SJCRH30 (cell line): Measurements from ENCODE around the gene F2R. TPM values are rescaled to one million over a fixed set of nuclear protein-coding genes. Genes with fewer than 3 reads are reported as not detected.

Experiments
- DNase-seq, 2 experiments: peaks; one replicate each; pipeline ENCODE4 v3.0.0-alpha.2; 2015 to 2020
- H3K27ac ChIP-seq: fragments of 250-450 bp; sonication (Bioruptor Pico); 2 replicates; pipeline ENCODE4 v1.5.1; 2020; ENCODE audit warnings: mild to moderate bottlenecking, moderate library complexity
- H3K27me3 ChIP-seq: fragments of 250-450 bp; sonication (Bioruptor Pico); 2 replicates; pipeline ENCODE4 v1.5.1; 2020; ENCODE audit warnings: mild to moderate bottlenecking, moderate library complexity
- H3K36me3 ChIP-seq: fragments of 250-450 bp; sonication (Bioruptor Pico); 2 replicates; pipeline ENCODE4 v1.5.1; 2020; ENCODE audit warnings: mild to moderate bottlenecking, moderate library complexity
- H3K4me1 ChIP-seq: fragments of 250-450 bp; sonication (Bioruptor Pico); 2 replicates; pipeline ENCODE4 v1.5.1; 2020; ENCODE audit warnings: mild to moderate bottlenecking, moderate library complexity
- H3K4me3 ChIP-seq: fragments of 250-450 bp; sonication (Bioruptor Pico); 2 replicates; pipeline ENCODE4 v1.5.1; 2020; ENCODE audit warnings: mild to moderate bottlenecking, moderate library complexity
- H3K9me3 ChIP-seq: fragments of 250-450 bp; sonication (Bioruptor Pico); replicated peaks from 2 replicates; pipeline ENCODE4 v1.5.1; 2020; ENCODE audit warnings: mild to moderate bottlenecking, moderate library complexity
- total RNA-seq: library from RNA; depleted of rRNA; stranded (reverse); fragments of >200 nt; shearing (Covaris generic); gene quantifications from 2 replicates; pipeline ENCODE4 v1.2.3, GENCODE V29; 2014

F2R gene
- total RNA-seq, 1 experiment from 2014 or later: 99.3 TPM

DNA sequence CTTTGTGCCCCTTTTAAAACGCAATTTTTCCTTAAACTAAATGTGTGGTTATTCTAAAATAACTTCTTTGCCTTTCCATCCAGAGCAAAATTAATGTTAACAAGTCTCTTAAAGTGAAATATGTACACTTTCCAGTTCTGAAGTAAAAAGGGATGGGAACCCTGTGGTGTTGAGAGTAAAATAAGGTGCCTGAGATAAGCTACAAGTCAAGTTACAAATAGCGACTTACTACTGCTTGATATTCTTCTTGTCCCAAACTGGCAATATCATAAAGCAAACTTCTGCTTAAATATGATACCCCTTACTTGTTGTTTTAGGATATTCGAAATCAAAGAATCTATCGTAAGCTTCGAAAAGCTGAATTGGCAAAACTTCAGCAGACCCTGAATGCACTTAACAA lies 18.3 kb upstream of the F2R start:
- no peaks in the 10 kb centered on the region for H3K27me3 ChIP-seq
- H3K9me3 ChIP-seq: no peaks in the 10 kb centered on the region
- H3K27ac ChIP-seq: no peak overlapping the region
- DNase-seq: no peak
- no peak overlapping the region for H3K4me3 ChIP-seq
- H3K4me1 ChIP-seq: peaks cover 73% of the 10 kb centered on the region
- no peaks in the 10 kb centered on the region for H3K36me3 ChIP-seq

DNA sequence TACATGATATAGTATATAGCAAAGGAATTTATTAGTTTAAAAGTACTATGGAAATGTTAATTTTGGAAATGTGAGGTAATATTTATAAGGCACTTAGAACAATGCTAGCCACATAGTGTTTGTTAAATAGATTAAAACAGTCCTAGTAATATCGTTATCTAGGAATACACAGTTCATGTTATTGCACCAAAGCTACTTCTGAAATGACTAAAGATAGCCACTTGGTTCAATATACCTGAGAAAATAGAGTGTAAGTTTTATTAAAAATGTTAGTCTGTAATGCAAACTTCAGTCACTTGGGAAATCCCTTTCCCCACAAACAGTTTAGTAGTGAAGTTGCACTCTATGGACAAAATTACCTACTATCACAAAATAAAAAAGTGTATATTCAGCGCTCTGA lies 15.4 kb upstream of the F2R start:
- DNase-seq: no peak
- H3K4me1 ChIP-seq: peaks cover 53% of the 10 kb centered on the region
- H3K9me3 ChIP-seq: no peaks in the 10 kb centered on the region
- H3K27me3 ChIP-seq: no peaks in the 10 kb centered on the region
- peak overlapping the region; percentile 82 for H3K27ac ChIP-seq
- no peak overlapping the region for H3K4me3 ChIP-seq
- H3K36me3 ChIP-seq: no peaks in the 10 kb centered on the region

DNA sequence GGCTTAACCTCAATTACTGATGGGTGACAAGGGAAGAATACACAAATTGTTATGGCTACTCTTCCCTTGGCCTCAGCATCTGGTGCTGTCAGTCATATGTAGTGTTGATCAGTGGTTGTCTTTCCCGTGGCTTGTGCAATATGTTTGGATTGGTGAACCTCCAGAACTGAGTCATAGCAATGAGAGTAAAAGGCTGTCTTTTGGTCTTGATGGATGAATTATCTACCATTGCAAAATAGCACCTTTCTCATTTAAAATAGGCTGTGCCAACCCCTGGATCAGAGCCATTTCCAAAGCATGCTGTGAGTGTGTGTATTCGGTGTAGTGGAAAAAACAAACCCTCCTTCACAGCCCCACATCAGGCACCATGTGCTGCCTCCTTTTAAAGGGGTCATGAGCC lies 14.6 kb upstream of the F2R start:
- peak; percentile 96 to 99 for DNase-seq
- H3K36me3 ChIP-seq: no peaks in the 10 kb centered on the region
- no peak overlapping the region for H3K4me3 ChIP-seq
- peaks cover 46% of the 10 kb centered on the region for H3K4me1 ChIP-seq
- peak overlapping the region; percentile 82 for H3K27ac ChIP-seq
- no peaks in the 10 kb centered on the region for H3K9me3 ChIP-seq
- no peaks in the 10 kb centered on the region for H3K27me3 ChIP-seq

DNA sequence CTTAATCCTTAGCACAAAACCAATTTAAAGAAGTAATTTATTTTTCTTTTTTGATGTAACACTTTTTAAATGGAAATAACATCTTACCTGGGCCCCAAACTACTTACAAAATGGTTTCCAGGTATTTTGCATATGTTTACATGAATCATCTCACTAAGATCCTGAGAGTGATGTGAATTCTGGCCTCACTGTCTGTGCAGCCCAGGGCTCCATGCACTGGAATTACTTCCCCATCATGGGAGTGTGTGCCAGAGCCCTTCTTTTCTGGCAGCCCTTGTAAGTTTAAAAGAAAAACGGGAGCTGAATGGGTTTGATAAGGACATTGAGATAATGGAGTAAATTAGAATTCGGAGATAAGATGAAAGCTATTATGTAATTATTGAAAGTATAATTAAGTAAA lies 12.2 kb upstream of the F2R start:
- Histone ChIP-seq H3K27me3 (no peaks in the 10 kb centered on the region), H3K4me1 (peaks cover 44% of the 10 kb centered on the region)
- no peak for DNase-seq

DNA sequence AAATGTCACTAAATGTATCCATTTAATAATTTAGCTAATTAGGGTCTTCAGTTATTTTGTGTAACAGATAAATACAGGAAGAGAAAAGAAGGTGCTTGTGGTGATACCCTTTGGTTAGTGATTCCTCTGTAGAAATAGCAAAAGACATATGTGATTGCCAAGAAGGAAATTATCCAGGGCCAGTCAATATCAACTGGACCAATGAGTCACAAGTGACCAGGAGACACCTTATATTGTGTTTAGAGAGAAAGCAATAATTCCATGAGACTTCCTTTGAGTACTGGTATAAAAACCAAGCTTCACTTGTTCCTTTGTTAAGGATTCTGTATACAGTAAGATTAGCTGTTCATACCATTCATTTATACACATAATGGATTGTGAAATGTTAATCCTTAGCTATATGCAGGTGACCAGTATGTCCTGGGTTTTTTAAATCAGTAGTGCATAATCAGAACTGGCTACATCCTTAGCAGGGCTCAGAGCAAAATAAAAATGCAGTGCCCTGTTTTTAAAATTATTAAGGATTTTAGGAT lies 11.7 kb upstream of the F2R start:
- Histone ChIP-seq H3K4me3 (no peak overlapping the region), H3K4me1 (peaks cover 49% of the 10 kb centered on the region), H3K27me3 (no peaks in the 10 kb centered on the region), H3K27ac (no peak overlapping the region), H3K36me3 (no peaks in the 10 kb centered on the region), H3K9me3 (no peaks in the 10 kb centered on the region)
- no peak for DNase-seq

More for the DNA sequence above, 12.2 kb upstream of the F2R start:
- Histone ChIP-seq H3K4me3 (no peak overlapping the region), H3K36me3 (no peaks in the 10 kb centered on the region), H3K9me3 (no peaks in the 10 kb centered on the region), H3K27ac (no peak overlapping the region)

DNA sequence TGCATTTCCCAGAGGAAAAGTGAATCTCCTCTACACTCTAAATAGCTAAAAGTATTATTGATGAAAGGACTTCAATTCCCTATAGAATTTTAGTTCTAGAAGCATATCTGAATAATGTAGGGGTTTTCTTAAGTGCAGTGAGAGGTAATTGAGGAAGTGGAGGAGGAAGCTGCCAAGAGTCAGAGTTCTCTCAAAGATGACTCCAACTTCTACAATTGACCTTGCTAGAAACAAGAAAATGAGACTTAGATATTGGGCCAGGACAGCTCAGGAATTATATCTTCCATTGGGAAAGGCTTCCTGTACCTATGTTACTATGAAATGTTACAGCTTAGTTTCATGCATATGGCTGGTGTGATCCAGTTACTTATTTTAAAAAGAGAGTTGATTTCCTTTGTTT lies 10.4 kb upstream of the F2R start:
- Histone ChIP-seq H3K4me1 (peaks cover 56% of the 10 kb centered on the region), H3K36me3 (no peaks in the 10 kb centered on the region), H3K27me3 (no peaks in the 10 kb centered on the region), H3K9me3 (no peaks in the 10 kb centered on the region), H3K27ac (no peak overlapping the region), H3K4me3 (no peak overlapping the region)
- DNase-seq: no peak

DNA sequence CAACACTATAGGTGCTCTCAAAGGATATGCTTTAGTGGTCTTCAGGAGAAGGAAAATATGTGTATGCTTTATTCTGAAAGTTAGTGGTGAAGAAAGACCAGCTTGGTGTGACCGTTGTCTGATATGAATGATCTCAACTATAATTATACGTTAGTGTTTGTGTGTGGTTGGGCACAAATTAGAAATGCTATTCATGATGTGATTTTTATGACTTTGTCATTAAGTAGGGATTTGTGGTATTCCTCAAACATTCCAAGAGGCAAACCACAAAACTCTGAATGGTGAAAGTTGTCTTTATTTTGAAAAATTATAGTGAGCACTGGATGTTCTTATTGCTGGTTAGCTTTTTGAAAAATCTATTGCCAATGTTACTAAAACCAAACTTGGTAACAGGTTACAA lies 6.2 kb upstream of the F2R start:
- peaks cover 38% of the 10 kb centered on the region for H3K4me1 ChIP-seq
- peak overlapping the region; percentile 34; the same call in 1 of the 2 replicates for H3K27ac ChIP-seq
- no peaks in the 10 kb centered on the region for H3K36me3 ChIP-seq
- H3K27me3 ChIP-seq: no peaks in the 10 kb centered on the region
- H3K9me3 ChIP-seq: no peaks in the 10 kb centered on the region
- peak in 1 of 2 experiments; percentile 67 for DNase-seq
- H3K4me3 ChIP-seq: no peak overlapping the region

DNA sequence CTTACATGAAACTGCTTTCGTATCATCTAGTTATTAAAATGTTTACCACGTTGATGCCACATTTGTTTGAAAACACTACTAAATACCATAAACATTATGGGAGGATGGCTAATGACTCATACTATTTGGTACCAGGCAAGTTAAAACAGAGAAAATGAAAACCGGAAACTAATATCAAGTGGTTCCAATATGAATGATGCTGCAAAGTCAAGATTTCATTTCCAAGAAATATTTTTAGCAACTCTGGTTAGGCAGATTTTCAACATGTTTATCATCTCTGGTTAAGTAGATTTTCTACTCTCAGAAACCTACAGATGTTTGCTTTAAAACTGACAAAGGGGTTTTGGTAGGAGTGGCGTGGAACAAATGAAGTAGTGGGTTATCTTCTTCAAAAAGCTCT lies 4.9 kb upstream of the F2R start:
- no peak for DNase-seq
- Histone ChIP-seq H3K4me1 (peaks cover 38% of the 10 kb centered on the region), H3K27me3 (no peaks in the 10 kb centered on the region), H3K4me3 (no peak overlapping the region), H3K9me3 (no peaks in the 10 kb centered on the region), H3K36me3 (no peaks in the 10 kb centered on the region), H3K27ac (peak overlapping the region; percentile 20; the same call in 1 of the 2 replicates)

DNA sequence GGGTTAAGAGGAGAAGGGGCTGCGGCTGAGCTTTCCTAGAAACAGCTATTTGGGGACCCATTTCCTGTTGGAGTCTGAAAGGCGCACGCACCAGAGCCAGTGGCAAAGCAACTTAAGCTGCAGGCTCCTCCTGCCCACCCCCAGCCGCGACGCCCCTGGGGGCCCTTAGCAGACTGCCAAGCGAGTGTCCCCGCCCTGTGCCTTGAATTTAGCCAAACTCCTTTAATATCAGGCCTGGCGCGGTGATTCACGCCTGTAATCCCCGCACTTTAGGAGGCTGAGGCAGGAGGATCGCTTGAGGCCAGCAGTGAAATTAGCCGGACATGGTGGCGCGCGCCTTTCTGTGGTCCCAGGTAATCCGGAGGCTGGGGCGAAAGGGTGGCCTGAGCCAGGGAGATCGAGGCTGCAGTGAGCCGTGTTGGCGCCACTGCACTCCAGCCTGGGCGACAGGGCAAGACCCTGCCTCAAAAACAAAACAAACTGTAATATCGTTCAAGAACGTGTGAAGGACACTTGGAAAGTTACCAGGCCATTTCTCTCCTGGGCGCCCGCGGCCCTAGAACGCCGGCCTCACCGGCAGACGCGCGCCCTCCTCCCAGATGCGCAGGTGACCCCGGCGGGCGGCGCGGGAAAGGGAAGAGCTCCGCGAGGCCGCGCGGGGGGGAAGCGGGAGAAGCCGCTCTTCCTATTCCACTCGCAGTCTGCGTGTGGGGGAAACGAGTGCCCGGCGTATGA lies 1.0 kb upstream of the F2R start:
- peak overlapping the region; percentile 87; the same call in 1 of the 2 replicates for H3K27ac ChIP-seq
- H3K27me3 ChIP-seq: no peaks in the 10 kb centered on the region
- peak overlapping the region; percentile 94 for H3K4me3 ChIP-seq
- peaks cover 2% of the 10 kb centered on the region for H3K36me3 ChIP-seq
- DNase-seq: no peak
- H3K4me1 ChIP-seq: peaks cover 19% of the 10 kb centered on the region
- no peaks in the 10 kb centered on the region for H3K9me3 ChIP-seq

DNA sequence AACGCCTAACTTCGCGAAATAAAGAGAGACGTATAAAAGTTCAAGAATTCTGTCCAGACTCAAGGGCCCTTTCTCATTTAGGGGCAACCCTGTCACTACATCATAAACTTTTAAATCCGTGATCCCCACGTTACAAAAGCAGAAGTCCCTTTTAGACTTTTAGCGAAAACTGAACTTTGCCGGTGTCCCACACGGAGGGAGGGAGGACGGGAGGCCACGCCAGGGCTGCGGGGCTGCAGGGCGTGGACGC lies 515 bp upstream of the F2R start:
- no peak for DNase-seq
- Histone ChIP-seq H3K4me3 (peak overlapping the region; percentile 94), H3K27me3 (no peaks in the 10 kb centered on the region), H3K4me1 (peaks cover 14% of the 10 kb centered on the region), H3K36me3 (peaks cover 2% of the 10 kb centered on the region), H3K9me3 (no peaks in the 10 kb centered on the region), H3K27ac (peak overlapping the region; percentile 87)

DNA sequence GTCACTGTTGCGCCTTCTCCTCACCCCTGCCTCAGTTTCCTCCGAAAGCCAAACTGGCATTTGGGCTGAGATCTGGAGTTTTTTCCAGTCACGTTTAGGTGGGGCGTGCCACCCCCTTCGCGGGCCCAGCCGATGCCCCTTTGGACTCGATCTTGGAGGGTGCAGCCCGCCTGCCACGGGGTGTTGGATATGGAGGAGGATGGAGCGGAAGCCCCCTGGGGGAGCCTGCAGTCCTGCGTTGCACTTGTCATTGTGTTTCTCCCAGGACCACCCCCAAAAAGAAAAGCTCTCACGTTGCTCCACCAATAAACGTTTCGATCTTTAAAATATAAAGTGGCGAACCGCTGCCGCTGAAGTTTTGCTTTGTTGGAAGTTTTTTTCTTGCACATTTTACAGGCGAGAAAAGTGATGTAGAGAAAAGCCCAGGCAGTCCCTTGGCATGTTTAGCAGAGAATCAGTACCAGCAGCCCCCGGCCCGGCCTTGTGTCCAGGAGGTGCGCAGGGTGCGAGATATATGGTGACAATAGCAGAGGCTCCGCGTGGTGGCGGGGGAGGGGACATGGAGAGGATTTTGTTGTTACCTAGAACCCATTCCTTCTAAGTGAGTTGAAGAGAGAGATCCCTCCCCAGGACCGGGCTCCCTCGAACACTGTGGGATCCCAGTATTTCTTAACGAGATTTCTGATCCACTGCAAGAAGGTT lies 681 bp downstream of the F2R start:
- DNase-seq: peak; percentile 57 to 63
- H3K36me3 ChIP-seq: peaks cover 4% of the 10 kb centered on the region
- peaks cover 4% of the 10 kb centered on the region; the same call in 1 of the 2 replicates for H3K4me1 ChIP-seq
- H3K4me3 ChIP-seq: peak overlapping the region; percentile 94
- no peaks in the 10 kb centered on the region for H3K9me3 ChIP-seq
- peak overlapping the region; percentile 87 for H3K27ac ChIP-seq
- no peaks in the 10 kb centered on the region for H3K27me3 ChIP-seq

DNA sequence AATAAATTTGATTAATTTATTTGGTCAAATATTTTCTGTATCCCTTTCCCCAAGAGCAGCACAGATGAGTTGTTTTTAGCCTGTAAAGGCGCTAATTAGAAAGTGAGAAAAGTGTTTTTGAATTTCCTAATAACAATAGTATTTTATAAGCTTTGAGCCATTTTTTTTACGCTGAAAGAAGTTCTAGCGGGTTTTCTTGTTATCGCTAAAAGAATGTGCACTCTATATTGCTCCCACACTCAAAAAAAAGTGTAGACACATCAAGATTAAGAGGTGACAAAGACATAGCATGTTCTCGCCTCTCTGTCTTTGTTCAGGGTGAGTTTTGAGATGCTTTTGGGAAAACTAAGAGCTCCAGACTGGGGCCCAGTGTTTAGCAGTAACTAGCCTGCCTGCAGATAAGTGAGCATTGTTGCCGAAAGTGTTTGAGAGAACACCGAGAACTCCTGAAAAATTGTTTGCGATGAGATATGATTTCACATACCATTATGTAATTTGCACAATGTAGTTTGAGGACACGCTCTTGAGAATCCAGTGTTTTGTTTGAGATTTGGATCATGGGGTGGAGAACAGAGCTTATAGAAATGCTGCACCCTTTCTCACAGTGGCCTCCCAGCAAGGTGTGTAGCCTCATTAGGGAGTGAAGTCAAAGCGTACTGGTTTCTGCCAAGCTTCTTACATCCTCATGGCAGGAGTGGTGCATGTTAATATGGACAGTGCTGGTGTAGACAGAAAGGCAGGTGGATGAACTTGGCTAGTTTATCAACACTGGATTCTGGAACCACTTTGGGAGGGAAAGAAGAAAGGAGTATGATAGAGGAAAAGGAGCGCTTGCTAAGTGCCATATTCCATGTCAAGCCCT lies 1.5 kb downstream of the F2R start:
- H3K27me3 ChIP-seq: no peaks in the 10 kb centered on the region
- peaks cover 4% of the 10 kb centered on the region; the same call in 1 of the 2 replicates for H3K4me1 ChIP-seq
- no peaks in the 10 kb centered on the region for H3K9me3 ChIP-seq
- H3K36me3 ChIP-seq: peaks cover 9% of the 10 kb centered on the region
- DNase-seq: peak in 1 of 2 experiments; percentile 16
- peak overlapping the region; percentile 94 for H3K4me3 ChIP-seq
- peak overlapping the region; percentile 87 for H3K27ac ChIP-seq

DNA sequence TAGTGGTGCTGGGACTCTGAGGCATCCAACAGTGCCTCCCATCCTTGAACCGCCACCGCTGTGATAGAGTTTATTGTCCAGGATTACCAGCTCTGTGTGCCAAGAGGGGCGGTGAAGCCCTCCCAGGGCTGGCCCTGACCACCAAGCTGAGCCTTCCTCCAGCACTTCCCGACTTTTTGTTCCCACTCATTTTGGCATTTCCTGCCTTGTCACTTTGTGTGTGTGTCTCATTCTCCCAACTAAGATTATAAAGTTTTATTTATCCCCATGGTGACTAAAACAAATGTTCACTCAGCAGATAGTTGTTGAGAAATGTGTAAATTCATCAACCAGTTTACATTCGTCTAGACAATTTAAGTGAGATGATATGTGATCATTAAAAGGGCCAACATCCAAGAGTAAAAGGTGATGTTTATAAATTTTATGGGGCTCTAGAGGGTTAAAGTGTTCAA lies 2.5 kb downstream of the F2R start:
- Histone ChIP-seq H3K4me1 (peaks cover 4% of the 10 kb centered on the region; the same call in 1 of the 2 replicates), H3K4me3 (no peak overlapping the region), H3K27ac (no peak overlapping the region), H3K27me3 (no peaks in the 10 kb centered on the region), H3K9me3 (no peaks in the 10 kb centered on the region), H3K36me3 (peaks cover 16% of the 10 kb centered on the region)
- no peak for DNase-seq

DNA sequence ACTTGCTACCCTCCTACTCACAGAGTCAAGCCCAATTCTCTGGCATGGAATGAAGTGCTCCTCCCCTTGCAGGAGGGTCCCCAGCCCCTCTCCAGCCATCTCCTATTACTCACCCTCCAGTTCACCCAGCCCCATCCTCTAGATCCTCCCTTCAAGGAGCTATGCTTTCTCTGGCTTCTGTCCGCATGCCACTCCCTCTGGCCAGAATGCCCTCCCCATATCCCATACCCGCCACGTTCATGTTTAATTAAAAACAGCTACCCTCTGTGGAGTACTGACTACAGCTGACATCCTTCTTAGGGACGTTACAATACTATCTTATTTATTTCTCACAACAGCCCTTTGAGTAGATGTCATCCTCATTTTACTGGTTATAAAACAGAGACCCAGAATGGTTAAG lies 3.0 kb downstream of the F2R start:
- no peak overlapping the region for H3K4me3 ChIP-seq
- DNase-seq: no peak
- no peaks in the 10 kb centered on the region for H3K27me3 ChIP-seq
- peaks cover 4% of the 10 kb centered on the region; the same call in 1 of the 2 replicates for H3K4me1 ChIP-seq
- no peaks in the 10 kb centered on the region for H3K9me3 ChIP-seq
- H3K36me3 ChIP-seq: peaks cover 20% of the 10 kb centered on the region
- H3K27ac ChIP-seq: no peak overlapping the region
